SK-MEL-5 (cell line): ENCODE measurements around the gene MAPK1. TPM values are rescaled to one million over a fixed set of nuclear protein-coding genes. Genes with fewer than 3 reads are reported as not detected.

Experiments
- DNase-seq: peaks from one replicate; pipeline ENCODE4 v3.0.0-alpha.2; 2016; ENCODE audit warnings: low read depth, low spot score
- in situ Hi-C: cut with HindIII; loops from 2 replicates; pipeline ENCODE4 v1.10.0; 2016; ENCODE audit warnings: low sequenced_read_pairs, high pct_unique_total_duplicates, low pct_unique_long_range_greater_than_20kb
- small RNA-seq, 2 experiments: library from RNA; depleted of rRNA; stranded (forward); fragments of <200 nt; gene quantifications; one replicate each; pipeline ENCODE3, GENCODE V24; 2014
- total RNA-seq: library from RNA; depleted of rRNA; stranded (reverse); fragments of >200 nt; shearing (Covaris generic); gene quantifications from 2 replicates; pipeline ENCODE4 v1.2.3, GENCODE V29; 2014; rRNA removed

The MAPK1 gene
- total RNA-seq, 1 experiment from 2014 or later: 84.3 TPM

DNA sequence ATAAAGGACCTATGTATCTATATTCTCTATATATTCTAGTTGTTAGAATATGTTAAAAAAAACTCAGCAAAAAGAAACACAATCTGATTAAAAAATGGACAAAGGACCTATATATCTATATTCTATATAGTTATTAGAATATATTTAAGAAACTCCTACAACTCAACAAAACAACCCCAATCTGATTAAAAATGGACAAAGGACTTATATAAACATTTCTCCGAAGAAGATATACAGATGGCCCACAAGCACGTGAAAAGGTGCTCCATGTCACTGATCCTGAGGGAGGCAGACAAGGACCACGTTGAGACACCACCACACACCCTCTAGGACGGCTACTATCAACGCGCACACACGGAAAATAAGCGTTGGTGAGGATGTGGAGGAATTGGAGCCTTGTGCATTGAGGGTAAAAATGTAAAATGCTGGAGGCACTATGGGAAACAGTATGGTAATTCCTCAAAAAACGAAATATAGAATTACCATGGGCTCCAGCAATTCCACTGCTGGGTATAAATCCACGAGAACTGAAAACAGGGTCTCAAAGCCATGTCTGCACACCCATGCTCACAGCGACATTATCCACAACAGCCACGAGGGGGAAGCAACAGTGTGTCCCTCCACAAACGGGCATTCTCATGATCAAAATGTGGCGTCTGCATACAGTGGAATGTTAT is 154.6 kb downstream of the MAPK1 start:
- in situ Hi-C loops: loop anchor here (25.0 kb wide), 1 partner anchor 224 kb away; no protein-coding TSS in a partner anchor
- peak; percentile 92 for DNase-seq

GRCh38 chr22:21711851-21712250 is 155.6 kb downstream of the MAPK1 start:
- in situ Hi-C loops: loop anchor here (25.0 kb wide), 1 partner anchor 225 kb away; no protein-coding TSS in a partner anchor
- no peak for DNase-seq

- in situ Hi-C loops: loop anchor here (25.0 kb wide), 1 partner anchor 227 kb away; no protein-coding TSS in a partner anchor
- DNase-seq: no peak
Observed at GRCh38 chr22:21710156-21710555, 157.3 kb downstream of the MAPK1 start.

- in situ Hi-C loops: loop anchor here (25.0 kb wide), 1 partner anchor 228 kb away; no protein-coding TSS in a partner anchor
Observed at GRCh38 chr22:21709688-21710087, 157.8 kb downstream of the MAPK1 start.

GRCh38 chr22:21708960-21709359 is 158.5 kb downstream of the MAPK1 start:
- in situ Hi-C loops: loop anchor here (25.0 kb wide), 1 partner anchor 228 kb away; no protein-coding TSS in a partner anchor
- no peak for DNase-seq

More at GRCh38 chr22:21709688-21710087, 157.8 kb downstream of the MAPK1 start:
- no peak for DNase-seq

- no peak for DNase-seq
- in situ Hi-C loops: loop anchor here (25.0 kb wide), 1 partner anchor 230 kb away; no protein-coding TSS in a partner anchor
Observed at GRCh38 chr22:21707677-21708076, 159.8 kb downstream of the MAPK1 start.

Small RNA genes lying within 50 kb of the gene (small RNA-seq; reads per million reads assigned to genes)
- gene RN7SL280P (0 reads per million in 2 experiments), gene RNA5SP493 (0 to 0.05 reads per million in 2 experiments)

Other genes with a start within 250 kb of the MAPK1 start
- gene YDJC, start 237.6 kb downstream of the MAPK1 start, total RNA-seq: 32.2 and 34.6 TPM in 2 replicates
- gene CCDC116, start 234.9 kb downstream of the MAPK1 start, total RNA-seq: 0.11 TPM in 1 of 2 replicates, not detected in the other
- 144 and 146 TPM in 2 replicates for gene SDF2L1, start 225.3 kb downstream of the MAPK1 start, total RNA-seq
- gene PPIL2, start 201.6 kb downstream of the MAPK1 start, total RNA-seq: 22.5 and 27.6 TPM in 2 replicates
- gene YPEL1, start 131.9 kb downstream of the MAPK1 start, total RNA-seq: 0.40 and 2.0 TPM in 2 replicates
- gene PPM1F, start 85.2 kb upstream of the MAPK1 start, total RNA-seq: 59.5 and 65.1 TPM in 2 replicates
- 24.9 and 26.2 TPM in 2 replicates for gene TOP3B, start 115.1 kb upstream of the MAPK1 start, total RNA-seq